ENCODE data around the gene CELF4. TPM values are rescaled to one million over a fixed set of nuclear protein-coding genes. Genes with fewer than 3 reads are reported as not detected.

CELF4 gene
- total and polyA plus RNA-seq, 2 experiments from 2014 or later: 1.6 to 2.1 TPM

DNA sequence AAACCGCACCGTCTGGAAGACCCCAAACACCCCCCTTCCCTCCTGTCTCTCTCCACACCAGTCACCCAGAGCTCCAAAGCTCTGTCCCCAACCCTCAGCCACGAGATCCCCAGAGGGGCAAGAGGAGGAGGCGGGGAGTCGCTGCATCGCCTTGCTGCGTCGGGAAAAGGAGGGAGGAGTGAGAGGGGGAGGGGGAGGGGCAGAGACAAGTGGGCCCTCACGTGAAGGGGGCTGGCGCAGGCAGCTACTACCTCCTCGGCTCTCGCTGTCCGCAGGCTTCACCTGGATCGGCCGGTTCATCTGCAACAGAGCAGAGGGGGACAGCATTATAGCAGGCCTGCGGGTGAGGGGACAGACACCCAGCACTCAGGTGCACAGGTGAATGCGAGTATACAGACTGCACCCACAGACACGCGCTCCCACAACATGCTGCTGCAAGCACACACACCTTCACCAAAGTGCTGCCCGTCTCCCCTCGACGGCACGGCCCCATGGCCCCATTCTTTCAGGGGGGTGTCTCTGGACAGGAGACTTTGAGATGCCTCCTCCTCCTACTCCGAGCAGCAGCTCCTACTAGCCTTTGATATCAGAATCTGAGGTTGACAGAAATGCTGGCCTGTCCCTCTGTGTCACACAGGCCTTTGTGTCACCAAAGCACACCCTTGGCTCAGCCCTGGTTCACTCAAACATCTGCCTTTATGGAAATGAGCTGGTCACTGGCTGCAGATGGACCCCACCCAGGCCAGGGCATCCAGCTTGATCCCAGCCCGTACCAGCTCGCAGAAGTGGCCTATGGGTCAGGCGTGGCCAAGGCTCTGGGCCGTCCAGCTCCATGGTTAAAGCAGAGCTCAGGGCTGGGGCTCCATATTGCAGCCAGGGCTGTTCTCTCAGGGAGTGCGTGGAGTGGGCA, 243.8 kb downstream of the CELF4 start:
- H3K27me3 ChIP-seq: peaks cover 4% of the 10 kb centered on the region
- TF ChIP-seq, protein P1, sequence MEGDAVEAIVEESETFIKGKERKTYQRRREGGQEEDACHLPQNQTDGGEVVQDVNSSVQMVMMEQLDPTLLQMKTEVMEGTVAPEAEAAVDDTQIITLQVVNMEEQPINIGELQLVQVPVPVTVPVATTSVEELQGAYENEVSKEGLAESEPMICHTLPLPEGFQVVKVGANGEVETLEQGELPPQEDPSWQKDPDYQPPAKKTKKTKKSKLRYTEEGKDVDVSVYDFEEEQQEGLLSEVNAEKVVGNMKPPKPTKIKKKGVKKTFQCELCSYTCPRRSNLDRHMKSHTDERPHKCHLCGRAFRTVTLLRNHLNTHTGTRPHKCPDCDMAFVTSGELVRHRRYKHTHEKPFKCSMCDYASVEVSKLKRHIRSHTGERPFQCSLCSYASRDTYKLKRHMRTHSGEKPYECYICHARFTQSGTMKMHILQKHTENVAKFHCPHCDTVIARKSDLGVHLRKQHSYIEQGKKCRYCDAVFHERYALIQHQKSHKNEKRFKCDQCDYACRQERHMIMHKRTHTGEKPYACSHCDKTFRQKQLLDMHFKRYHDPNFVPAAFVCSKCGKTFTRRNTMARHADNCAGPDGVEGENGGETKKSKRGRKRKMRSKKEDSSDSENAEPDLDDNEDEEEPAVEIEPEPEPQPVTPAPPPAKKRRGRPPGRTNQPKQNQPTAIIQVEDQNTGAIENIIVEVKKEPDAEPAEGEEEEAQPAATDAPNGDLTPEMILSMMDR (IDR thresholded peaks at IDR 0.05; ENCODE audit: low read depth, low read length): no peak
- DNase-seq (ENCODE audit: low read depth in 1 of 2, low spot score in 1 of 2): no peak
- H3K27ac ChIP-seq: no peak overlapping the region
- H3K4me1 ChIP-seq (ENCODE audit: low read depth): no peaks in the 10 kb centered on the region
- H3K9me3 ChIP-seq (ENCODE audit: low read depth): no peaks in the 10 kb centered on the region
- H3K4me3 ChIP-seq: no peak overlapping the region
- H3K36me3 ChIP-seq: no peaks in the 10 kb centered on the region

DNA sequence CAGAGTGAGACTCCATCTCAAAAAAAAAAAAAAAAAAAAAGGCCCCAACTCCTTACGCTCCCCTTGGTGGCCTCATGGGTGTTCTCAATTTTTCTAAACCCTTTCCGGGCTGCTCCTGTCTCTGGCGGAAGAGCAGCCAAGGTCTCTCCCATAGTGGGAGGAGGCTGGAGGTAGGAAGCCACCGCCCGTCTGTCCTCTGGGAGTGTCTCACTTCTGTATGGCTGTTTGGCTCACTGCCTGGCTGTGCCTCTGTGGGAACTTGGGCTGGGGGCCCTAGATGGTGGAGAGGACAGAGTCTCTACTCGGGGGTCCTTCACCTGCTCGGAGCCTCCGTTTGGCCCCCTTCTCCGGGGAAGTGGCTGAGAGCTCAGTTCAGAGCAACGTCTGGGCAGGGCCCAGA, 245.3 kb downstream of the CELF4 start:
- no peaks in the 10 kb centered on the region for H3K9me3 ChIP-seq (ENCODE audit: low read depth)
- H3K27me3 ChIP-seq: no peaks in the 10 kb centered on the region
- H3K4me3 ChIP-seq: no peak overlapping the region
- H3K27ac ChIP-seq: no peak overlapping the region
- no peaks in the 10 kb centered on the region for H3K36me3 ChIP-seq
- DNase-seq (ENCODE audit: low read depth in 1 of 2, low spot score in 1 of 2): no peak
- TF ChIP-seq, protein P1 (IDR thresholded peaks at IDR 0.05; ENCODE audit: low read depth, low read length): no peak
- no peaks in the 10 kb centered on the region for H3K4me1 ChIP-seq (ENCODE audit: low read depth)

- H3K36me3 ChIP-seq: no peaks in the 10 kb centered on the region
- DNase-seq (ENCODE audit: low read depth in 1 of 2, low spot score in 1 of 2): no peak
- no peaks in the 10 kb centered on the region for H3K27me3 ChIP-seq
- no peaks in the 10 kb centered on the region for H3K9me3 ChIP-seq (ENCODE audit: low read depth)
- TF ChIP-seq, protein P1 (IDR thresholded peaks at IDR 0.05; ENCODE audit: low read depth, low read length): no peak
- H3K27ac ChIP-seq: no peak overlapping the region
- no peaks in the 10 kb centered on the region for H3K4me1 ChIP-seq (ENCODE audit: low read depth)
- no peak overlapping the region for H3K4me3 ChIP-seq
Observed at GRCh38 chr18:37318360-37319355, 246.9 kb downstream of the CELF4 start.

DNA sequence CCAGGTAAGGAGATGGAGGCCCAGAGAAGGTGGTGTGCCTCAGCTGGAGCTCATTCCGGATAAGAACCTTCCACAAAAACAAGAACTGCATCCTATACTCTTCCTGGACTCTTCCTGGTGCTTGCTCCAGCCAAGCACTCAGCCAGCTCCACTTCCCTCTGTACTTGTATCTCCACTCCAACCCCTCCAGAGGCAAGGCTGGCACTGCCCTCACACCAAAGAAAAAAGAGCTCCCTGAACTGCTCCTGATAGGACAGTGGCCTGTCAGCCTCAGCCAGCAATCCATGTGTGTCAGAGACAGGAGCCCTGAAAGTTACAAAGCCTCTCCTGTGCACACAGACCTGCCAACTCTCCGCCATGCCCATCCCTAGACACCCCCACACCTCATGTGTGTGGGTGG, 248.1 kb downstream of the CELF4 start:
- H3K4me1 ChIP-seq (ENCODE audit: low read depth): no peaks in the 10 kb centered on the region
- H3K27me3 ChIP-seq: no peaks in the 10 kb centered on the region
- DNase-seq (ENCODE audit: low read depth in 1 of 2, low spot score in 1 of 2): no peak
- no peaks in the 10 kb centered on the region for H3K9me3 ChIP-seq (ENCODE audit: low read depth)
- no peak overlapping the region for H3K4me3 ChIP-seq
- no peaks in the 10 kb centered on the region for H3K36me3 ChIP-seq
- TF ChIP-seq, protein P1 (IDR thresholded peaks at IDR 0.05; ENCODE audit: low read depth, low read length): no peak
- H3K27ac ChIP-seq: no peak overlapping the region

- Histone ChIP-seq H3K9me3 (ENCODE audit: low read depth) (no peaks in the 10 kb centered on the region), H3K27ac (no peak overlapping the region), H3K27me3 (no peaks in the 10 kb centered on the region), H3K4me3 (no peak overlapping the region), H3K4me1 (ENCODE audit: low read depth) (no peaks in the 10 kb centered on the region), H3K36me3 (no peaks in the 10 kb centered on the region)
- DNase-seq (ENCODE audit: low read depth in 1 of 2, low spot score in 1 of 2): no peak
- TF ChIP-seq, protein P1 (IDR thresholded peaks at IDR 0.05; ENCODE audit: low read depth, low read length): no peak
Observed at GRCh38 chr18:37316468-37316867, 249.1 kb downstream of the CELF4 start.
